HTERT RPE-1 (cell line): ENCODE results near the gene VEPH1.

ENCODE experiments used
- in situ Hi-C: fragments of 300-500 bp; cut with MboI; formaldehyde crosslinking; loops from 4 replicates; pipeline ENCODE4 v1.14.3; 2020; ENCODE audit warnings: low sequenced_read_pairs

Gene VEPH1

GRCh38 chr3:157393113-157393512 is 110.1 kb downstream of the VEPH1 start:
- in situ Hi-C loops, result no loop called here

DNA sequence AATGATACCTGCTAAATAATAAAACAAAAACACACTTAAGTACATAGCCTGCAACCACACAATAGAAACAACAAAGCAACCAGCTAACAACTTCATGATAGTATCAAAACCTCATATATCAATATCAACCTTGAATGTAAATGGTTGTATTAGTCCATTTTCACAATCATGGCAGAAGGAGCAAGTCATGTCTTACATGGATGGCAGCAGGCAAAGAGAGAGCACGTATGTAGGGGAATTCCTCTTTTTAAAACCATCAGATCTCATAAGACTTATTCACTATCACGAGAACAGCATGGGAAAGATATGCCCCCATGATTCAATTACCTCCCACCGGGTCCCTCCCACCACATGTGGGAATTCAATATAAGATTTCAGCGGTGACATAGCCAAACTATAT is 111.1 kb downstream of the VEPH1 start:
- in situ Hi-C loops, result no loop called here

- in situ Hi-C loops, result no loop called here
Observed at GRCh38 chr3:157390713-157391515, 112.3 kb downstream of the VEPH1 start.

GRCh38 chr3:157388976-157389375 is 114.2 kb downstream of the VEPH1 start:
- in situ Hi-C loops, result no loop called here

- in situ Hi-C loops, result no loop called here
Observed at GRCh38 chr3:157387708-157388435, 115.3 kb downstream of the VEPH1 start.

- in situ Hi-C loops, result no loop called here
Observed at GRCh38 chr3:157384491-157384890, 118.7 kb downstream of the VEPH1 start.

GRCh38 chr3:157384031-157384430 is 119.2 kb downstream of the VEPH1 start:
- in situ Hi-C loops, result no loop called here

- in situ Hi-C loops, result no loop called here
Observed at GRCh38 chr3:157381606-157382005, 121.6 kb downstream of the VEPH1 start.

GRCh38 chr3:157379525-157380140 is 123.6 kb downstream of the VEPH1 start:
- in situ Hi-C loops, result no loop called here

DNA sequence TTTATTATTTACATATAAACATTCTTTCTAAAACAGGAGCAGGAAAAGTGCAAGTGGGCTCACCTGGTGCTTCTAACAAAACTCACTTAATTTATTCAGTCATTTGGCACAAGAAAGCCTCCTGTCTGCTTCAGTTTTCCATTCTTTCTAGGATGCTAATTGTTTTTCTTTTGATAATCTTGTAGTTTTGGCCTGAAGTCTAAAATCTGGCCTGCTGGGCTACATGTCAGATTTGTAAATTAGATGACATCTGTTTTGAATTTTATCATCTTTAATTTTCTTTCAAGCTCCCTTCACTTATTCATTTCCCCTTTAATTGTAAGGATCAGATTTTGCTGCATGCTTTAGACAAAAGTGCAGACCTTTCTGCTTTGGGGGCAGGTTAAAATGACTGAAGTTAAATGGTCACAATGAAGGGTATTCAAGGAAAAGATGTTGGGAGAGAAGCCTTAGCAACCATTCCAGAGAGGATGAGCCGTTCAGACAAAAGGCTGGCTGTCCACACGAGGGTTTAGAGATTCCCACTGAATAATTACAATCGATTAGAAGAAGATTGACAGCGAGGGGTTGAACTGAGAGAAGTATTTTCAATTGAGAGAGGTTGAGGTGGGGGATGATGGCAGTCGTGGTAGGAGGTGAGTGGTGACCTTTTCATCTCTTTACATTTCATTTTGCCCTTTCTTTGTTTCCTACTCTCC is 126.5 kb downstream of the VEPH1 start:
- in situ Hi-C loops, result no loop called here

DNA sequence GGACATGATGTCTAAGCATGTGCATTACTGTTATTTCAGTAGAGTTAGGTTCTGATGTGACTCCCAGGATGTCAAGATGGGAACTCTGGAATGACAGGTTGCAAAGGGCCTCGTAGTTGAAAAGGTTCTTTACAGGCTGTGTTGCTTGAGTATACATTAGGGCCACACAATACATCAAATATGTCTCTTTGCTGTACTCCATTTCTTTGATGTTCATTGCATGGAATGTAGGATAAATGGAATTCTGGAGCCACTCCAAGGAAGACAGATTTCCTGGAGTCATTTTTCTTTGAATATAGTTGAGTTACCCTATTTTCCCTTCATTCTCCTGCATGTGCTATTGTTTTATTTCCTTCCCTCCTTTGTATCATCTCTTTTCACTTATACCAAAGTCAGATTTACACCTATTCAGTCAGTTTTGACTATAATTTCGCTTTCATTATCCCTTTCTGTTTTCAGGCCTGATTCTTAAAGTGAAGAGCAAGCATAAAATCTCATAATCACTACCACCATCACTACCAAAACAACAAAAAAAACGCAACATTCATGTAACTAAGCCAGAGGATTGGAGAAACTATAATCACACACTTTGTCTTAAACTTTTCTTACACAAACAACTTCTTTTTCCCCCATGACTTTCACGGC is 127.8 kb downstream of the VEPH1 start:
- in situ Hi-C loops, result no loop called here

GRCh38 chr3:157374933-157375332 is 128.3 kb downstream of the VEPH1 start:
- in situ Hi-C loops, result no loop called here

DNA sequence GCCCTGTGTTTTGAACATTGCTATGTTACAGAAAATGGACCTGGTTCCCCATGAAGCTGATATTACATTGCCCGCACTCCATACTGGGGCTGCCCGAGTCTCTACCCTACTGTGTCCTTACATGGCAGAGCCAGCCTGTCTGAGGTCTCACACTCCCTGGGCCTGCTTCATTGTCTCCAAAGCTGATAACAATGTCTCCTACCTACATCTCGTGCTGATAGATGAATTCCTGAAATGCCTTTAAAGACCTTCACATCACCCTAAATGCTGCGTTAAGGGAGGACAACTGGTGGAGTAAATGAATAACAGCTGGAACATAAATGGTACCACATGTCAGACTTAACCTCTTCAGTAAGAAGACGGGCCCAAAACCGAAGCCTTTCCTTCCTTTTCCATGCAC is 129.4 kb downstream of the VEPH1 start:
- in situ Hi-C loops, result no loop called here

DNA sequence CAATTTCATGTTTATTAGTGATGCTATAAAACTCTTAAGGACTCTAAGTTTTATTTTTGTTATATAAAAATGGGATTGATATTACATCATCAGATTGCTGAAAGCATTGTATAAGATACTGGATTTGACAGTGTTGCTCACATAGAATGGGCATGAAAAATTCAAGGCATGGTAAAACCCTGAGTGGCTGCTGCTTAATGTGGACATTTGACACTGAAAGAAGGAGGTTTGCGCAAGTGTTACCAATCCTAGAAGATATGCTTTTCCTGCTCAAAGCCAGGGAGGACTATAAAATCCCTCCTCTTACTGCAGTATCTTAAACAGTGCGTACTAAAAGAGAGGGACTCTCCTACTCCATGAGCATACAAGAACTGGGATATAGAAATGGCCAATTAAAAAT is 132.3 kb downstream of the VEPH1 start:
- in situ Hi-C loops, result no loop called here

DNA sequence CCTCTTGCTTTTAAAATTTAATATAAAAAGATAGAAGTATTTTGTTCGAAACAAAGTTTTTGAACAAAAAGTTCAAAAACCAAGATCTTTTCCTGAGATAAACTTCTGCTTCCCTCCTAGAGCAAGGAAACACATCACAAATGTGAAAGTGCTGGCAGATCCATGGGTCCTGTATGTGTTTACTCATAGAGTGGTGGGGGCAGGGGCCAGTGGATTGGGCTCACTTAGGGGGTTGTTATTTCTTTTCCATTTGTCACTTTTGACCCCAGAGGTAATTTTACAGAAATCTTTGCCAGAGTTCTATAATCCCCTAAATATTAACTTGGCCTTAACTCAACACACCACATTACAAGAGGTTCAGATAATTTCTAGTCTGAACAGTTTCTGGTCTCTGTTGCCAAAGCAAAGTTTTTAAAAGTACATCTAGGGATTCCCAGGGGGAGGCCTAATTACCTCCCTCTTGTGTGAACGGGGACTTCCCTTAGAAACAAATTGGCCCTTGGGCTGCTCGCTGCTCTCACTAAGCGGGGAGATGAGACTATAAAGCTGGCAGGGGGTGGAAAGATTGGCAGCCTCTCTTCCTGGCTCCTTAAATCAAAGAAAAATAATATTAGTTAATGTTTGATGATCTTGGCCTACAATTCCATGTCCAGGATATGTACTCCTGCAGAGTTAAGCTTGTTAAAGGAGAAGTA is 133.3 kb downstream of the VEPH1 start:
- in situ Hi-C loops, result no loop called here

- in situ Hi-C loops, result no loop called here
Observed at GRCh38 chr3:157368171-157368570, 135.0 kb downstream of the VEPH1 start.

- in situ Hi-C loops, result no loop called here
Observed at GRCh38 chr3:157363393-157363792, 139.8 kb downstream of the VEPH1 start.

GRCh38 chr3:157362348-157362747 is 140.9 kb downstream of the VEPH1 start:
- in situ Hi-C loops, result no loop called here

GRCh38 chr3:157360044-157360443 is 143.2 kb downstream of the VEPH1 start:
- in situ Hi-C loops, result no loop called here

DNA sequence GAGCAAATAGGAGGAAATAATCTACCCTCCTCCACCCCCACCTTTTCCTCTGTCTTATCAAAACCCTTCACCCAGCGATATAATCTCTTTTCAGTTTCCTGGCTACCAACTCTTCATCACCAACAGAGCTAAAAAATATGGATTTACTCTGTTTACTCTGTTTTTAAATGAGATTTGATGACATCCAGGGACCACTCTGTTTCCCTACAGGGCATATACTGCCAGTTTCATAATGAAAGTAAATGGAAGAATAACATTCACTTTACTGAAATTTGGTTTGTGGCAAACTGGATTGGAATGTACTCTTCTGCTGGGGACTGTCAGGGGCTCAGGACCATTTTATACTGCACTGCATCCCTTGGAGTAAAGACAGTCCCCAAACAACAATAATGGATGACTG is 146.7 kb downstream of the VEPH1 start:
- in situ Hi-C loops, result no loop called here
